MM.1S (cell line): ENCODE measurements around the gene HLA-DPA1.

Experiments used
- DNase-seq: peaks from one replicate; pipeline ENCODE4 v3.0.0-alpha.2; 2015
- H2AFZ ChIP-seq: fragments of 300-600 bp; sonication (generic); 2 replicates; pipeline ENCODE4 v1.6.0; 2016; ENCODE audit warnings: antibody characterized with exemption, low read length
- H3F3A ChIP-seq: fragments of 300-600 bp; sonication (generic); 2 replicates; pipeline ENCODE4 v1.6.1; 2016; ENCODE audit warnings: mild to moderate bottlenecking, antibody characterized with exemption, low read length, moderate library complexity, mixed read lengths; ENCODE audit not compliant: insufficient read depth
- H3K27ac ChIP-seq: fragments of 300-600 bp; sonication (generic); 2 replicates; pipeline ENCODE4 v1.5.1; 2016; ENCODE audit warnings: mild to moderate bottlenecking, low read length
- H3K27me3 ChIP-seq: fragments of 300-600 bp; sonication (generic); replicated peaks from 2 replicates; pipeline ENCODE4 v1.6.0; 2016; ENCODE audit warnings: low read length; ENCODE audit not compliant: insufficient read depth
- H3K36me3 ChIP-seq: fragments of 300-600 bp; sonication (generic); replicated peaks from 2 replicates; pipeline ENCODE4 v1.6.1; 2016; ENCODE audit warnings: mild to moderate bottlenecking, low read length, mixed read lengths; ENCODE audit not compliant: insufficient read depth
- H3K4me1 ChIP-seq: fragments of 300-600 bp; sonication (generic); 2 replicates; pipeline ENCODE4 v1.6.1; 2016; ENCODE audit warnings: low read length, mixed read lengths
- H3K4me2 ChIP-seq: fragments of 300-600 bp; sonication (generic); 2 replicates; pipeline ENCODE4 v1.6.0; 2016; ENCODE audit warnings: low read depth, low read length
- H3K4me3 ChIP-seq: fragments of 300-600 bp; sonication (generic); 2 replicates; pipeline ENCODE4 v1.5.1; 2016; ENCODE audit warnings: low read length, mixed read lengths
- H3K79me2 ChIP-seq: fragments of 300-600 bp; sonication (generic); 2 replicates; pipeline ENCODE4 v1.6.1; 2016; ENCODE audit warnings: mixed run types, low read length, mixed read lengths
- H3K9ac ChIP-seq: fragments of 300-600 bp; sonication (generic); 2 replicates; pipeline ENCODE4 v1.6.1; 2016; ENCODE audit warnings: low read length, mixed read lengths
- H3K9me2 ChIP-seq: fragments of 300-600 bp; sonication (generic); replicated peaks from 2 replicates; pipeline ENCODE4 v1.6.1; 2016; ENCODE audit warnings: mild to moderate bottlenecking, low read length, mixed read lengths; ENCODE audit not compliant: insufficient read depth
- H3K9me3 ChIP-seq: fragments of 300-600 bp; sonication (generic); replicated peaks from 2 replicates; pipeline ENCODE4 v1.6.1; 2016; ENCODE audit warnings: mild to moderate bottlenecking, low read length, mixed read lengths; ENCODE audit not compliant: insufficient read depth
- H4K20me1 ChIP-seq: fragments of 300-600 bp; sonication (generic); 2 replicates; pipeline ENCODE4 v1.6.1; 2016; ENCODE audit warnings: mild to moderate bottlenecking, low read length, moderate library complexity, mixed read lengths; ENCODE audit not compliant: insufficient read depth
- EZH2 ChIP-seq: fragments of 300-600 bp; sonication (generic); optimal IDR thresholded peaks from 2 replicates; pipeline ENCODE3; 2017; ENCODE audit warnings: low read depth, mild to moderate bottlenecking, antibody characterized with exemption, low read length, mixed read lengths
- EZH2phosphoT487 ChIP-seq: fragments of 300-600 bp; sonication (generic); IDR thresholded peaks from 2 replicates; pipeline ENCODE4 v1.6.1; 2018; ENCODE audit warnings: antibody characterized with exemption, low read length
- TF ChIP-seq, protein P1 (sequence below): fragments of 300-600 bp; sonication (generic); IDR thresholded peaks from 2 replicates; pipeline ENCODE4 v1.5.1; 2016; ENCODE audit warnings: antibody characterized with exemption, low read length, mixed read lengths

The HLA-DPA1 gene

DNA sequence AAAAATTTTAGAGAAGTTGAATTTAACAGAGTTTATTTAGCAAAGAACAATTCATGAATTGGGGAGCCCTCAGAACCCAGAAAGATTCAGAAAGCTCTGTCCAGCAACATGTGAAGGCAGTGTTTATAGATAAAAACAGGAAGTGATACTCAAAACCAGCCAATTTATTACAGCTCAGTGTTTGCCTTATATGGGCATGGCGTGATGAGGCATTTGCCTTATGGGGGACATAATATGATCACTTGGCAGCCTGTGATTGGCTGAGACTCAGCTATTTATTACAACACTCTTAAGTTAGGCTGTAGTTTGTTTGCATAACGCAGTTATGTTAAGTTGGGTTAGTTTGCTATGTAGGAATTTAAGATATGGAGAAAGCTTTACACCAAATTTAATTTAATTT, 11.5 kb downstream of the HLA-DPA1 start:
- no peaks in the 10 kb centered on the region for H3K9me3 ChIP-seq
- H3K4me2 ChIP-seq = no peak overlapping the region
- no peaks in the 10 kb centered on the region for H3K79me2 ChIP-seq
- TF ChIP-seq, protein P1, sequence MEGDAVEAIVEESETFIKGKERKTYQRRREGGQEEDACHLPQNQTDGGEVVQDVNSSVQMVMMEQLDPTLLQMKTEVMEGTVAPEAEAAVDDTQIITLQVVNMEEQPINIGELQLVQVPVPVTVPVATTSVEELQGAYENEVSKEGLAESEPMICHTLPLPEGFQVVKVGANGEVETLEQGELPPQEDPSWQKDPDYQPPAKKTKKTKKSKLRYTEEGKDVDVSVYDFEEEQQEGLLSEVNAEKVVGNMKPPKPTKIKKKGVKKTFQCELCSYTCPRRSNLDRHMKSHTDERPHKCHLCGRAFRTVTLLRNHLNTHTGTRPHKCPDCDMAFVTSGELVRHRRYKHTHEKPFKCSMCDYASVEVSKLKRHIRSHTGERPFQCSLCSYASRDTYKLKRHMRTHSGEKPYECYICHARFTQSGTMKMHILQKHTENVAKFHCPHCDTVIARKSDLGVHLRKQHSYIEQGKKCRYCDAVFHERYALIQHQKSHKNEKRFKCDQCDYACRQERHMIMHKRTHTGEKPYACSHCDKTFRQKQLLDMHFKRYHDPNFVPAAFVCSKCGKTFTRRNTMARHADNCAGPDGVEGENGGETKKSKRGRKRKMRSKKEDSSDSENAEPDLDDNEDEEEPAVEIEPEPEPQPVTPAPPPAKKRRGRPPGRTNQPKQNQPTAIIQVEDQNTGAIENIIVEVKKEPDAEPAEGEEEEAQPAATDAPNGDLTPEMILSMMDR = no peak
- TF ChIP-seq EZH2phosphoT487 (no peak), EZH2 (no peak)
- H3K36me3 ChIP-seq = no peaks in the 10 kb centered on the region
- H3K9me2 ChIP-seq = no peaks in the 10 kb centered on the region
- H3K9ac ChIP-seq = no peak overlapping the region
- no peaks in the 10 kb centered on the region for H4K20me1 ChIP-seq
- no peak overlapping the region for H3K4me3 ChIP-seq
- peaks cover 7% of the 10 kb centered on the region; the same call in 1 of the 2 replicates for H3F3A ChIP-seq
- peak overlapping the region; percentile 19; the same call in 1 of the 2 replicates for H3K27ac ChIP-seq
- H3K4me1 ChIP-seq = peaks cover 10% of the 10 kb centered on the region
- H3K27me3 ChIP-seq = no peaks in the 10 kb centered on the region
- no peak overlapping the region for H2AFZ ChIP-seq
- DNase-seq = peak; percentile 81

DNA sequence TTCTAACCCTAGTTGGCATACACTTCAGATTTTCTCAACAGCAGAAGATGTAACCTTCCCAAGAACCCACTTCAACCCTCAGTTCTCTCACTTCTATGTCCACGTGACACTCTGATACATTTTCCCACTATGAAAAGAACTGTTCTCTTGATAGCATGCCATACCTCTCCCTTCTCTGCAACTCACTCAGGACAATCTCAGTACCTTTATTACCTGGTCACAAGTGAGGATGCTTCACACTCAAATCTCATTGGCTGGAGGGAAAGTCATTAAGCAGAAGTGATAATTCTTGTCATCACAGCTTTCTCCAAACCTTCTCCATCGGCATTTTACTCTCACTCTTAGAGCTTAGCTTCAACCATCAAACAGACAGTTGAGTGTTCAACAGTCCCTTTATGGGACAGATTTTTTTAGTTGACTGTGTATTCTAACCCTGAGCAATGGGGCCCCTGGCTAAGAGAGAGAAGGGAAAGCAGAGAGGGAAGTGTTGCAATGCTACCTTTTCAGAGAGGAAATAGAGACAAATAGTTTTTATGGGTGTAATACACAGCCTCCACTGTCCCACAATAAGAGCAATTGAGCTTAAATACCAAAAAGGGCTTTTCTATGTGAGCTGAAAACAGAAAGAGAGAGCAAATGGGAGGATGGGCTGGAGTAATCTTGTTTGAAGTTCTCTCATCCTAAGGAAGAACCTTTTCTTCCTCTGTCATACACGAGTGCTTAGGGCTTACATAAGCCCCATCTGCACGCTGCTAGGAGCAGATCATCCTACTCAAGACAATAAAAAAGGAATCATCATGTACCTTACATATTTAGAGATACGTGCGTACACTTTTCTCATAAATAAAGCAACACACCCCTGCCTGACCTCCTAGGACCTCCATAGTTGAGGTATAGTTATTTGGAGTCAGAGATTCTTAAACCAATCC, 16.0 kb downstream of the HLA-DPA1 start:
- no peak overlapping the region for H2AFZ ChIP-seq
- H3K9me3 ChIP-seq = no peaks in the 10 kb centered on the region
- H3K27ac ChIP-seq = no peak overlapping the region
- DNase-seq = no peak
- no peak overlapping the region for H3K4me3 ChIP-seq
- no peaks in the 10 kb centered on the region for H3K9me2 ChIP-seq
- H3K4me2 ChIP-seq = no peak overlapping the region
- no peaks in the 10 kb centered on the region for H3K27me3 ChIP-seq
- H3K4me1 ChIP-seq = peaks cover 10% of the 10 kb centered on the region
- H3K79me2 ChIP-seq = no peaks in the 10 kb centered on the region
- no peaks in the 10 kb centered on the region for H4K20me1 ChIP-seq
- peaks cover 7% of the 10 kb centered on the region; the same call in 1 of the 2 replicates for H3F3A ChIP-seq
- no peak overlapping the region for H3K9ac ChIP-seq
- TF ChIP-seq EZH2 (no peak), EZH2phosphoT487 (no peak)
- TF ChIP-seq, protein P1 = no peak
- H3K36me3 ChIP-seq = no peaks in the 10 kb centered on the region

DNA sequence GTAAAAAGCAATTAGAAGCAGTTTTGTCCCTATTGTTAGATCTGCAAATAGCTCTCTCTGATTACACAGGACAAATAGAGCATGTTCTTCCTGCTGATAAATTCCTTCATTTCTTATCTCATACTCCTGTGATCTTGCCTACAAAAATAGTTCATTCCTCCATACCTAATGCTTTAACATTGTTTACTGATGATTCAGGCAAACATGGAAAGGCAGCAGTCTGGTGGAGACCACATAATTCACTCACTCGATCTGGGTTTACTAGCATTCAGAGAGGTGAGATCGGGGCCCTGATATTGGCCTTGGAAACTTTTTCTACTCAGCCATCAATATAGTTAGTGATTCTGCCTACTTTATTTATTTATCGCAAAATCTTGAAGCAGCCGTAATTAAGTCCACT, 20.2 kb downstream of the HLA-DPA1 start:
- no peaks in the 10 kb centered on the region for H3K27me3 ChIP-seq
- no peaks in the 10 kb centered on the region for H4K20me1 ChIP-seq
- no peak overlapping the region for H3K4me3 ChIP-seq

More for the DNA sequence above, 20.2 kb downstream of the HLA-DPA1 start:
- H2AFZ ChIP-seq = no peak overlapping the region
- no peak overlapping the region for H3K27ac ChIP-seq
- TF ChIP-seq EZH2phosphoT487 = no peak
- TF ChIP-seq EZH2 = no peak
- TF ChIP-seq, protein P1 = no peak
- H3F3A ChIP-seq = no peaks in the 10 kb centered on the region
- no peak for DNase-seq
- no peaks in the 10 kb centered on the region for H3K4me1 ChIP-seq
- no peaks in the 10 kb centered on the region for H3K79me2 ChIP-seq
- no peak overlapping the region for H3K4me2 ChIP-seq
- no peaks in the 10 kb centered on the region for H3K9me2 ChIP-seq
- no peak overlapping the region for H3K9ac ChIP-seq
- no peaks in the 10 kb centered on the region for H3K9me3 ChIP-seq
- H3K36me3 ChIP-seq = no peaks in the 10 kb centered on the region
